Measurements from ENCODE around the gene ACBD3. TPM values are rescaled to one million over a fixed set of nuclear protein-coding genes. Genes with fewer than 3 reads are reported as not detected.
A peak's percentile ranks its signal among the peaks of the same experiment; 100 is the strongest.

ACBD3 gene
- polyA plus RNA-seq, 1 of the 3 experiments (the other 2 are of a cell fraction): 17.8 TPM

DNA sequence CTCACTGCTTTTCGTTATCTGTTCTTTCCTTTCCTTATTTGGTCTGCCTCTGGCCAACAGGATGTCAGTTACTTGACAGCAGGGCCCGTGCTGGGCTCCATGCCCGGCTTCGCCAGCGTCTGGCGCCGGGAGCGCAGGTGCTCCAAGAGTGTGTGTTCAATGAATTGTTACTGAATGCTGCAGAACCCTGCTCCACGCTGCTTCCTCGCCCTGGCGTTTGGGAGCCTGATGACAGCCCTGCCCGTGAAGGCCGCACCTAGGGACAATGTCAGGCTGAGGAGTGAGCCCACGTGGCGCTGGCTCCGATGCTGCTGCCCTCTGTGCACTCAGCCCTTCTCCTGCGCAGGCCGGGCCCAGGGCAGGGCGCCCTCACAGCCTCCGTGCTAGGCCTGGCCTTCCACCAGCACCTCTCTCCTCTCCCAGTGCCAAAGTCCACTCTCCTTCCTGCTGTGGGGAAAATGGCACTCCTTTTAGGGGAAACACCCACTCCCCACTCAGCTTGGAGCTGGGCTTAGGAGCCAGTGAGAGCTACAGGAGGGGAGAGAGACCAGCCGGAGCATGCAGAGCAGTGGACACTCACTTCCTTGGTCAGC, 51.4 kb downstream of the ACBD3 start:
- Histone ChIP-seq H3K9me3 (no peaks in the 10 kb centered on the region), H3K36me3 (replicated peaks in 1 of 2; ENCODE audit: control insufficient read depth in 1 of 2, insufficient read depth in 2 of 2, low read length in 1 of 2) (no peaks in the 10 kb centered on the region), H3K27ac (ENCODE audit: low read depth in 2 of 2, low read length in 1 of 2) (no peak overlapping the region; a peak in 2 of 4 replicates), H3K4me2 (no peak overlapping the region), H2AFZ (ENCODE audit: low read depth) (no peak overlapping the region), H3K27me3 (ENCODE audit: insufficient read depth) (no peaks in the 10 kb centered on the region), H3K79me2 (ENCODE audit: insufficient read depth) (no peaks in the 10 kb centered on the region), H3K4me3 (ENCODE audit: low read depth in 2 of 2, low read length in 1 of 2) (no peak overlapping the region), H3K9ac (no peak overlapping the region), H4K20me1 (ENCODE audit: insufficient read depth) (no peaks in the 10 kb centered on the region), H3F3A (replicated peaks; ENCODE audit: insufficient read depth) (no peaks in the 10 kb centered on the region), H3K4me1 (ENCODE audit: control insufficient read depth in 1 of 2, insufficient read depth in 2 of 2, low read depth in 1 of 2, low read length in 1 of 2) (peaks cover 0 to 16% of the 10 kb centered on the region in 2 experiments; a peak in 1 of 4 replicates), H3K9me2 (no peaks in the 10 kb centered on the region)
- peak; percentile 80 for DNase-seq
- CTCF ChIA-PET: interaction anchor here (1.3 to 4.2 kb wide), 4 partner anchors 10 to 63 kb away, joined by 3 to 25 read pairs (median 14); no protein-coding TSS in a partner anchor
- TF ChIP-seq POLR2AphosphoS5 (IDR thresholded peaks at IDR 0.05; ENCODE audit: low read depth, low read length): no peak
- TF ChIP-seq, protein P1, sequence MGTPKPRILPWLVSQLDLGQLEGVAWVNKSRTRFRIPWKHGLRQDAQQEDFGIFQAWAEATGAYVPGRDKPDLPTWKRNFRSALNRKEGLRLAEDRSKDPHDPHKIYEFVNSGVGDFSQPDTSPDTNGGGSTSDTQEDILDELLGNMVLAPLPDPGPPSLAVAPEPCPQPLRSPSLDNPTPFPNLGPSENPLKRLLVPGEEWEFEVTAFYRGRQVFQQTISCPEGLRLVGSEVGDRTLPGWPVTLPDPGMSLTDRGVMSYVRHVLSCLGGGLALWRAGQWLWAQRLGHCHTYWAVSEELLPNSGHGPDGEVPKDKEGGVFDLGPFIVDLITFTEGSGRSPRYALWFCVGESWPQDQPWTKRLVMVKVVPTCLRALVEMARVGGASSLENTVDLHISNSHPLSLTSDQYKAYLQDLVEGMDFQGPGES (IDR thresholded peaks at IDR 0.05; ENCODE audit: low read depth, low read length): no peak
- peak; percentile 96 for TF ChIP-seq MXI1 (IDR thresholded peaks at IDR 0.05; ENCODE audit: low read depth, low read length)
- no peak for TF ChIP-seq TCF12 (IDR thresholded peaks at IDR 0.05)
- 0 out of 2 replicates have a peak, but pooled peaks have one; percentile 10 for TF ChIP-seq RAD21 (IDR thresholded peaks at IDR 0.05; ENCODE audit: low read length)
- TF ChIP-seq FOSL2 (IDR thresholded peaks at IDR 0.05; ENCODE audit: borderline replicate concordance, low read depth): no peak
- TF ChIP-seq, protein P2, sequence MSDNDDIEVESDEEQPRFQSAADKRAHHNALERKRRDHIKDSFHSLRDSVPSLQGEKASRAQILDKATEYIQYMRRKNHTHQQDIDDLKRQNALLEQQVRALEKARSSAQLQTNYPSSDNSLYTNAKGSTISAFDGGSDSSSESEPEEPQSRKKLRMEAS (IDR thresholded peaks at IDR 0.05; ENCODE audit: low read depth): no peak
- TF ChIP-seq FOXJ3 (CRISPR knock-in tag; IDR thresholded peaks at IDR 0.05): peak; percentile 49; the same call in 1 of the 2 replicates
- TF ChIP-seq, protein P3, sequence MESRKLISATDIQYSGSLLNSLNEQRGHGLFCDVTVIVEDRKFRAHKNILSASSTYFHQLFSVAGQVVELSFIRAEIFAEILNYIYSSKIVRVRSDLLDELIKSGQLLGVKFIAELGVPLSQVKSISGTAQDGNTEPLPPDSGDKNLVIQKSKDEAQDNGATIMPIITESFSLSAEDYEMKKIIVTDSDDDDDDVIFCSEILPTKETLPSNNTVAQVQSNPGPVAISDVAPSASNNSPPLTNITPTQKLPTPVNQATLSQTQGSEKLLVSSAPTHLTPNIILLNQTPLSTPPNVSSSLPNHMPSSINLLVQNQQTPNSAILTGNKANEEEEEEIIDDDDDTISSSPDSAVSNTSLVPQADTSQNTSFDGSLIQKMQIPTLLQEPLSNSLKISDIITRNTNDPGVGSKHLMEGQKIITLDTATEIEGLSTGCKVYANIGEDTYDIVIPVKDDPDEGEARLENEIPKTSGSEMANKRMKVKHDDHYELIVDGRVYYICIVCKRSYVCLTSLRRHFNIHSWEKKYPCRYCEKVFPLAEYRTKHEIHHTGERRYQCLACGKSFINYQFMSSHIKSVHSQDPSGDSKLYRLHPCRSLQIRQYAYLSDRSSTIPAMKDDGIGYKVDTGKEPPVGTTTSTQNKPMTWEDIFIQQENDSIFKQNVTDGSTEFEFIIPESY (IDR thresholded peaks at IDR 0.05; ENCODE audit: borderline replicate concordance, low read depth): no peak
- no peak for TF ChIP-seq TAF1 (IDR thresholded peaks at IDR 0.05; ENCODE audit: borderline replicate concordance, low read depth, low read length)
- POLR2A ChIA-PET: no interaction called here
- WGBS (ENCODE audit: low lambda C conversion rate): 47% methylated on average over 9 of the region's 21 CpGs

DNA sequence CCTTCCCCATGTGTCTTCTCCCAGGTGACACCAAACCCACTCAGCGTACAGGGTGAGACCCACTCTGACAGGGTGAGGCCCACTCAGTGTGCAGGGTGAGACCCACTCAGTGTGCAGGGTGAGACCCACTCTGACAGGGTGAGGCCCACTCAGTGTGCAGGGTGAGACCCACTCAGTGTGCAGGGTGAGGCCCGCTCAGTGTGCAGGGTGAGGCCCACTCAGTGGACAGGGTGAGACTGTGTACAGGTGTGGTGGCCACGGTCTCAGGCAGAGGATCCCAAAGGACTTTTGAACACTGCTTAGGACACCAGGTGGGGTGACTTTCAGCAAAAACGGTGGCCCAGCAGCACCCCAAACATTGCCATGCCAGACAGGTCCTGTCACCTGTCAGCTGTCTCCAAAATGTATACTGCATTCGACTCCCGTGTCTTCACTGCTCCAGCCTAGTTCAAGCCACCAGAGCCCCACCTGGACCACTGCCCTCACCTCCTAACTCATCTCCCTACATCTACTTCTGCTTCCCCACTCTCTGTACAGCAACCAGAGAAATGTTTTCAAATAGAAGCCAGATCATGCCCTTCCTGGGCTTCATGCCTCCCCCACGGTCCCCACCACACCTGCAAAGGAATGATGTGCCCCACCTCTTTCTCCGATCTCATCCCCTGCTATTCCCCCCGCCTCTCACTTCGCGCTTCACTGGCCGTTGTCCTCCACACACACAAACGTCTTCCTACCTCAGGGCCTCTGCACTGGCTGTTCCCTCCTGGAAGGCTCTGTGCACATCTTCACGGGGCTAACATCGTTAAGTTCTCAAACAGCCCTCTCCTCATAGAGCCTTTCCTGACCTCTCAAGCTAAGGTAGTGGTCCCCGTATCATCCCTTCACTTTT, 52.1 kb downstream of the ACBD3 start:
- 73% methylated on average over 12 of the region's 16 CpGs for WGBS (ENCODE audit: low lambda C conversion rate)
- TF ChIP-seq EP300 (IDR thresholded peaks at IDR 0.05; ENCODE audit: borderline replicate concordance in 1 of 2, low read depth in 1 of 2, low read length in 1 of 2) (no peak), ELF1 (IDR thresholded peaks at IDR 0.05) (no peak)
- TF ChIP-seq, protein P1 (IDR thresholded peaks at IDR 0.05; ENCODE audit: low read depth, low read length): no peak
- TF ChIP-seq, protein P3 (IDR thresholded peaks at IDR 0.05; ENCODE audit: borderline replicate concordance, low read depth): no peak

More for the DNA sequence above, 52.1 kb downstream of the ACBD3 start:
- H3K9me2 ChIP-seq: no peaks in the 10 kb centered on the region
- H3K9ac ChIP-seq: no peak overlapping the region
- no peaks in the 10 kb centered on the region for H3F3A ChIP-seq (replicated peaks; ENCODE audit: insufficient read depth)
- no peak overlapping the region for H3K4me2 ChIP-seq
- no peaks in the 10 kb centered on the region for H4K20me1 ChIP-seq (ENCODE audit: insufficient read depth)
- CTCF ChIA-PET: interaction anchor here (1.6 to 4.2 kb wide), 6 partner anchors 9 to 199 kb away, joined by 4 to 25 read pairs (median 14); no protein-coding TSS in a partner anchor
- POLR2A ChIA-PET: no interaction called here
- no peak for DNase-seq
- H3K36me3 ChIP-seq (replicated peaks in 1 of 2; ENCODE audit: control insufficient read depth in 1 of 2, insufficient read depth in 2 of 2, low read length in 1 of 2): no peaks in the 10 kb centered on the region
- no peak overlapping the region for H2AFZ ChIP-seq (ENCODE audit: low read depth)
- peak overlapping the region in 1 of 2 experiments; percentile 24; a peak in 1 of 4 replicates for H3K27ac ChIP-seq (ENCODE audit: low read depth in 2 of 2, low read length in 1 of 2)
- no peaks in the 10 kb centered on the region for H3K79me2 ChIP-seq (ENCODE audit: insufficient read depth)
- peaks cover 0 to 16% of the 10 kb centered on the region in 2 experiments; a peak in 1 of 4 replicates for H3K4me1 ChIP-seq (ENCODE audit: control insufficient read depth in 1 of 2, insufficient read depth in 2 of 2, low read depth in 1 of 2, low read length in 1 of 2)
- H3K9me3 ChIP-seq: no peaks in the 10 kb centered on the region
- no peaks in the 10 kb centered on the region for H3K27me3 ChIP-seq (ENCODE audit: insufficient read depth)
- no peak overlapping the region for H3K4me3 ChIP-seq (ENCODE audit: low read depth in 2 of 2, low read length in 1 of 2)
